GM18951 (cell line): ENCODE measurements around the gene ZNF777.

Experiments used
- POLR2A ChIP-seq: IDR thresholded peaks from 4 replicates; pipeline ENCODE4 v1.6.1; 2011; ENCODE audit warnings: mild to moderate bottlenecking; ENCODE audit not compliant: insufficient read length, insufficient read depth; ENCODE audit errors: extremely low read depth
- in situ Hi-C: fragments of 300-500 bp; cut with MboI; formaldehyde crosslinking; loops from one replicate; pipeline ENCODE4 v1.12.0; 2022; ENCODE audit warnings: low sequenced_read_pairs, mixed read lengths, inconsistent platforms; ENCODE audit not compliant: unreplicated experiment

ZNF777 gene

DNA sequence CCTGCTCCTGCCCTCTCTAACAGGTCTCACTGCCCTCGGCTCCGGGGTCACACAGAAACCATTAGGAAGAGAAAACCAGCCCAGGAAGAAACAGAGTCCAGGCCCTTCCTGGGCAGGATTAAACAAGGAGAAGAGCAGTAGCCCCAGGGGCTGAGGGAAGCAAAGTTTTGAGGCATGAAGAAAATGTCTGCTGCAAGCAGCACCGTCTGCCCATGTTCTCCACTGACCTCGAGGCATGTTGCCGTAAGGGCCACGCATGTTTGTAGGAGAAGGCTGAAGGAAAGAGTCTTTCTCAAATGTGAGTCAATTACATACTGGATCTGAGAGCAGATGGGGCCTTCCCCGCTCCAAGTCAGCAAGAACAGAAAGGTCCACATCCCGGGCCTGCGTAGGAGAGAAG lies 32.5 kb upstream of the ZNF777 start:
- in situ Hi-C loops: no loop called here
- no peak for TF ChIP-seq POLR2A

DNA sequence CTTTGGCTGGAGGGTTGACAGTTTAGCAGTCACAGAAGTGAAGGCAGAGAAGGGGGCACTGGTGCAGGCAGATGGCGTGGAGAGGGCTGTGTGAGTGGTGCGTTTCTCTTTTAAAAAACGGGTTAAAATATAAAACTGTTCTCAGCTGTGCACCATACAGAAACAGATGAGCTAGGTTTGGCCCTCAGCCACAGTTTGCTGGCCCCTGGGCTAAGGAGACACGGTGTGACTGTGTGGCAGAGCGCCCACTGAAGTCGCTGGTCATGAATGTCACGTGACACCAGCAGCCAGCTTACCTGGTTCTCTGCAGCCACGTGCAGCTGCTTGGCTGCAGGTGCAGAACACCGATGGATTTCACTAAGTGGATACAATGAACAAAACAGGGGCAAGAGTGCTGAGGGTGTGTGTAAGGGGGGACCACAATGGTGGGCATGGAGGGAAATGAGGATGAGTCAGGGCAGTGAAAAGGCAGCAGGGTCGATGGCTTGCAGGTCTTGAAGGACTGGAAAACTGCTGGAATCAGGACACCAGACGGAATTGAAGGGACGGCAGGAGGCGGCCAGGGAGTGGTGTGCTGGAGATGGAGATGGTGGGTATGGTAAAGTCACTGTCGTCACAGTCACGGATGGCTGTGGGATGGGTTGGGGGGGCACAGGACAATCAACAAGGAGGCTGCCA lies 29.4 kb upstream of the ZNF777 start:
- in situ Hi-C loops: no loop called here
- TF ChIP-seq POLR2A: no peak

DNA sequence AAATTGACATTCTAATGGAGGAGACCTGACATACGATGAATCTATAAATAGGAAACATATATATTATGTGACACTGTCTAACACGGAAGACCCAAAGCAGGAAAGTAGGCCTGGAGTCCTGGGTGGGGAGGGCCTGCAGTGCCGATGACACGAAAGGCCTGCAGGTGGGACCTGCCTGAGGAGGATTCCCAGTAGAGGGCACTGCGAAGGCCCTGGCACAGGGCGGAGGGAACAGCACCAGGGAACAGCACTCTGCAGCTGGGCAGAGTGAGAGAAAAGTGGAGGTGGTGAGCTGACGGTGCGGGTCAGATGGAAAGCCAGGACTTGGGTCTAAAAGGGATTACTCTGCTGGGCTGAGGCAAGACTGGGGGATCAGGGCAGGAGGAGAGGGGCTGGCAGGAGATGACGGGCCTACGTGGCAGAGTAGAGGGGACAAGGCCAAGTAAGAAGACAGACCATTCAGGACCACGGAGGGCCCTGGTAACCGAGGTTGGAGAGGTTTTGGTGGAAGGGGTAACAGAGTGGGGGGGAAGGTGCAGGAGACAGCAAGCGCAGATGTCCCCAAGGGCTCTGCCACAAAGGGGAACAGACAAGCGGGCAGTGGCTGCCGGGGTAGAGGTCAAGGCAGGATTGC lies 28.6 kb upstream of the ZNF777 start:
- in situ Hi-C loops: no loop called here
- no peak for TF ChIP-seq POLR2A

DNA sequence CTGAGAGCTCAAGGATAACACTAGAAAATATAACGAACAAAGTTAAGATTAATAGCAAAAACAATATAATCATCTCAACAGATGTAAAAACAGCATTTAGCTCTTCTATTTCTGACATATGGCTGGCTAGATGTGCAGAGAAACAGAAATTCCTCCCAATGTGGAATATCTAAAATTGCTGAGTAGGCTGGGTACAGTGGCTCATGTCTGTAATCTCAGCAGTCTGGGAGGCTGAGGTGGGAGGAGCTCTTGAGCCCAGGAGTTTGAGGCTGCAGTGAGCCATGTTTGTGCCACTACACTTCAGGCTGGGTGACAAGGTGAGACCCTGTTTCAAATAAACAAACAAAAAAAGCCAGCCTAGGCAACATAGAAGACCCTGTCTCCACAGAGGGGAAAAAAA lies 18.7 kb upstream of the ZNF777 start:
- in situ Hi-C loops: no loop called here
- TF ChIP-seq POLR2A: no peak

DNA sequence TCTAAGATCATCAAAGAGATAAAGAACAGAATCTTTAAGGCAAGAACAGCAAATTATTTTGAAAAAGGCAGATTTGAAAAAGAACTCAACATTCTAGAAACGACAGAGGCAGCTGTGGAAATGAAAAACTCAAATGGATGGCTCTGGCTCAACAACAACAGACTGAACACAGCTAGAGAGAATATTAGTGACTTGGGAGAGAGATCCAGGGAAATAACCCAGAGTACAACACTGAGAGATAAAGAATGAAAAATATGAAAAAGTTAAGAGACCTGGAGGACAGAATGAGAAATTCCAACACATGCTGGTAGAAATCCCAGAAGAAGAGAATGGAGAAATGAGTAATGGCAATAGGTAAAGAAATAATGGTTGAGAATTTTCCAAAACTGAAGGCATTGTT lies 17.9 kb upstream of the ZNF777 start:
- TF ChIP-seq POLR2A: no peak
- in situ Hi-C loops: no loop called here

DNA sequence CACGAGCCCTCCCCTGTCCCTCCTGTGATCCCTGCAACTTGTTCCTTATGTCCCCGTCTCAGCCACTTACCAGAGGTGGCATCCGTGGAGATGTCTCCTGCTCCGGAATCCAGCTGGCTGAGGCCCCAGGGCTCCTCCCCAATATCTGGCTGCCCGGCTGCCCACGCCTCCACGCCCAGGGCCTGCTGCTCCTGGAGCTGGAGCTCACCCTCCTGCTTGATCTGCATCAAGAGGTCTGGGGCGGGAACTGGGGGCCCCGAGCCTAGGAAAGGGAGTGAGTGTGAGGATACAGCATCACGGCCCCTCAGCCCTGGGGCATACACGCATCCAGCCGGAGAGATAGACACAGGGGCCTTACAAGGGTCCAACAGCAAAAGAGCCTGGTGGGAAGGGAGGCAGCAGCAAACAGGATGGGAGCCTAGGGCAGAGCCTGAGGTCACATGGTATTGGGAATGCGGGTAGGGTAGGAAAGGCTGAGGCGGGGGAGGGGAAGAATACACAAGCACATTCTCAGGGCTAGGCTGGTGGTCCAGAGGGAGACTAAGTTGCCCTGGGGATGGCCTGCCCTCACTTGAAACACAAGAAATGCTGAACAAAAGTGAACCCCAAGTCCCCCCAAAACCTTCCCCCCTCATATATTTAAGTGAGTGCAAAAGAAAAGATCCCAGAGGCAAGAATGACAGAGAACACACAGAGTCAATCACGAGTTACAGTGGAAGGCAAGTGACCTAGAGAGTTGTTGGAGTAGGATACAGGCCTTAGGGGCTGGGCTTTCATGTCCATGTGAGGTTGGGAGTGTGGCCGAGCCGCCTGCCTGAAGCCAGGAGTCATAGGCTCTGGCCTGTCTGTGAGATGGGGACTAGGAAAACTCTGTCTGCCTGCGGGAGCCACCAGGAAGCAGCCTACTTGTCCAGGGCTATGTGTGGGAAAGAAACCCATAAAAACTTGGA lies 16.9 kb upstream of the ZNF777 start:
- TF ChIP-seq POLR2A: no peak
- in situ Hi-C loops: no loop called here

DNA sequence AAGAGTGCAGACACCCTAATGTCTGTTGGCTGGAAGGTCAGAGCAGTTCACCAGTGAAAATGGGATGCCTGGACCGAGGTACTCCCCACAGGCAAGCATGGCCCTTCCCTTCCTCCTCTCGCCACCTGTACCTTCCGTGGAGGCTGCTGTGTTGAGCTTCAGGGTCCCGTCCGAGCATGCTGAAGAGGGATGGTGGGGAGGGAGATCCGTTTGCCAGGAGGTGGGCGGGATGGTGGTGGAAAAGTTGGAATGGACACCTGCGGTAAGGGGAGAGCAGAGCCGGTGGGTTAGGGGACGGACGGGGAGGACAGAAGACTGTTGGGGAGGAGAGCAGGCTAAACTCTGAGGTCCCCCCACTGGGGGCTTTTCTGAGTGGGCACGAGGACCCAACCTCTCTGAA lies 15.9 kb upstream of the ZNF777 start:
- in situ Hi-C loops: no loop called here
- no peak for TF ChIP-seq POLR2A

DNA sequence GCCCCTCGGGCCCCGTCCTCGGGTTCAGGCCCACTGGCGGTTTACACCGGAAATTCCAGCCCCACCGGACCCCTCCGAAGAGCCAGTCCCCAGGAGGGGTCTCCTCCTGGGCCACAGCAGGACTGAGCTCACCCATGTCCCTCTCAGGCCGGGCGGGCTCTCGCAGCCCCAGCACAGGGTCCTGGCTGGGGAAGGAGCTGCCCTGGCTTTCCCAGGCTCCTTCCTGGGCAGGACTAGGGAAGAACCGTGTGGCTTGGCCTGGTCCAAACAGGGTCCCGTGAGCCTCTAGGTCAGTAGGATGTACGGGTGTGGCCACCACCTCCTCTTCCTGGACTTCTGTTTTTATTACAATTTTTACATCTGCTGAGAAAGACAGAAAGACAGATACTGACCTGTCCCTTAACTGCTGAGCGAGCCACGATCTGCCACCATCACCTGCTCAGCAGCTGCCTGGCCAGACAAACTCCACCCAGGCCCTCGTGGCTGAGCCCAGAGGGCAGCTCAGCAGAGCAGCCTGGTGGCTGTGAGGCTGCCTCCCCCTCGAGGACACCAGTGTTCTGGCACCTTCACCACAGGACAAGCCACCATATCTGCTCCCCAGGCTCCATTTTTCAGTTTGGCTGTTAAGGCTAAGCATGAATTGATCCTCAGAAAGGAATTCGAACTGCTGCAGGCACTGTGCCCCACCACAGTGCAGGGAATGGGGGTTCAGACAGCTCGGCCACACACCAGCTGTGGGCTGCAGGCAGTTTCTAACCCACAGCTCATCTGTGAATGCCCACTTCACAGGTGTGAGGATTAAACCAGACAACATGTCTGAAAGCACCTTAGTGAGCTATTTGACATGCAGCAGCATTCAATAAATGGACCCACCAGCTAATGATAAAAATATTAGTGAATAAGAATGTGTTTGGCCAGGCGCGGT lies 14.5 kb upstream of the ZNF777 start:
- TF ChIP-seq POLR2A: no peak

DNA sequence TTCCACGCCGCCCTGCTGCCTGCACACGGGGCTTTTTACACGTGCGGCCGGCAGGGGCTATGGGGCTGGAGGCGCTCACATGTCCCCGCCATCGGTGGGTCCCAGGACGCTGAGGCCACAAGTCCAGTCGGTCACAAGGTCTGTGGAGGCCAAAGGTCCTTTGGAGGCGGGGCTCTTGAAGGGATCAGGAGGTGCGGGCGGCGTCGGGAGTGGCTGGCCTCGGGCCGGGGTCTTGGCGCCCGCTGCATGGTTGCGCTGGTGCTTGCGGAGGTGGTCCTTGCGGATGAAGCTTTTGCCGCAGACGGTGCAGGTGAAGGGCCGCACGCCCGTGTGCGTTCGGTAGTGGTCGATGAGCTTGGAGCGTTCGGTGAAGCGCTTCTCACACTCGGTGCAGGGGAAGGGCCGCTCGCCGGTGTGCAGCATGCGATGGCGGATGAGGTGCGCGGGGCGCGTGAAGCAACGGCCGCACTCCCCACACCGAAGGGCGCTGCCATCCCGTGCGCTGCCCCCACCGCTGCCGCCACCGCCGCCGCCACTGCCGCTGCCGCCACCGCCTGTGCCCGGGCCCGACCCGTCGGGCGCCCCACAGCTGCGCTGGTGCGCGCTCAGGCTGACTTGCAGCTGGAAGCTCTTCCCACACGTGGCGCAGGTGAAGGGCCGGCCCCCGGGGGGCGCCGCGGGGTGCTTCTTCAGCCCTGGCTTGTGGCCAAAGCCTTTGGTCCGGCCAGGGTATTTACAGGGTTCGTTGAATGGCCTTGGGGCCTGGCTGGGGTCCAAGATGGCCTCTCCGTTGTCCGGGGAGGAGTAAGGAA lies 13.7 kb upstream of the ZNF777 start:
- no peak for TF ChIP-seq POLR2A
- in situ Hi-C loops: no loop called here

More for the DNA sequence above, 14.5 kb upstream of the ZNF777 start:
- in situ Hi-C loops: no loop called here

DNA sequence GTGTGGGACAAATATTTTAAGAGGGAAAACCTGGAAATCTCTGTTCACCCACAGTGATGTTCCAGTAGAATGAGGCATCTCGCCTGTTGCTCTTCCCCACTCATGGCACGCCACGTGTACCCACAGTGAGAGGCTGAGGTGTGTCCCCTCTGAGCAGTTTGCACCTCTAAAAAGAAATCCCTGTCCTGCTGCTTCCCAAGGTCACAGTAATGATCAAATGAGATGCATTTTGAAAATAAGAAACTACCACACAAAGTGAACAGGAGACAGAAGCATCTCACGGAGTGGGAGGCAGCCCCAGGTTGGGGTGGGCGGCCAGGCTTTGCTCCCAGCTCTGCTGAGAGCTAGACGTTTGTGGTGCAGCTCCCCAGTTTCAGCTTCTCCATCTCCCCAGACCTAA lies 12.4 kb upstream of the ZNF777 start:
- no peak for TF ChIP-seq POLR2A

DNA sequence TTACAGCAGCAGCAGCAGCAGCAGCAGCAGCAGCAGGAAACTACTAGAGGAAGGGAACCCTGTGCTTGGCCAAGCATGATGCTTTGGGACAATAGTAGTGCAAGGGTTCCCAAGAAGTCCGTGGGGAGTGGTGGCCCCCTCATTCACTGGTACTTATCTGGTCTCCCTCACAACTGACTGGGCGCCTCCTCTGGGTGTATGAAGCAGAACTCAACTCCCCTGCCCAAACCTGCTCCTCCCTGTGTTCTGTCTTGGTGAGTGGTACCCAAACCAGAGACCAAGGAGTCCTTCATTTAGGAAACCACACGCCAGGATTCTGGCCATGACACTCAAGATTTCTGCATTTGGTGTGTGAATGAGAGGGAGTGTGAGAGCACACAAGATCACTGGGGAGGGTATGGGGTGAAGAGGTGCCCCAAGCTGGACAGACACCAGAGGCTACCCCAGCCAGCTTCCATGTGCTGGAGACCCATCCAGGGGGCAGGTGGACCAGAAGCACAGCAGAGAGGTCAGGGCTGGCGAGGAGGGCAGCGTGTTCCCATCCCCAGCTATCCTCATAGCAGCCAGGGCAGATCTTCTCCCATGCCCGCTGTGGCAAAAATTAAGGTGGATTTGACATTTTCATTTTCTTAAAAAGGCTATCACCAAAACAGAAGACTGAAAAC lies 10.6 kb upstream of the ZNF777 start:
- in situ Hi-C loops: no loop called here
- TF ChIP-seq POLR2A: no peak

More for the DNA sequence above, 12.4 kb upstream of the ZNF777 start:
- in situ Hi-C loops: no loop called here

DNA sequence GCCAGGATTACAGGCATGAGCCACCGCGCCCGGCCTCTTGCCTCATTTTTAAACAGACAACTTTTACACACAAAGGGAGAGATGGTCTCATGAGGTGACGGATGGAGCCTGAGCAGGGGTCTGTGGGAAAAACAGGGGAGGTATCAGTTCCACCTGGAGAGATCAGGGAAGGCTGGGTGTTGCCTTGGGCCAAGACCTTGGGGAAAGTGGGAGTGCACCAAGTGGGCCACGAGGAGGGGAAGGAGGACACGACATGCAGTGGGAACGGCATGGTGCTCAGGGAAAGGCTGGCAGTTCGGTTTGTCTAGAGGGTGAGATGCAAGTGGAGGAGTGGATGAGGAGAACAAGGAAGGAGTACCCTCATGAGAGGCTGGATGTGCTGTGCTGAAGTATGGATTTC lies 8.9 kb upstream of the ZNF777 start:
- in situ Hi-C loops: no loop called here
- TF ChIP-seq POLR2A: no peak

DNA sequence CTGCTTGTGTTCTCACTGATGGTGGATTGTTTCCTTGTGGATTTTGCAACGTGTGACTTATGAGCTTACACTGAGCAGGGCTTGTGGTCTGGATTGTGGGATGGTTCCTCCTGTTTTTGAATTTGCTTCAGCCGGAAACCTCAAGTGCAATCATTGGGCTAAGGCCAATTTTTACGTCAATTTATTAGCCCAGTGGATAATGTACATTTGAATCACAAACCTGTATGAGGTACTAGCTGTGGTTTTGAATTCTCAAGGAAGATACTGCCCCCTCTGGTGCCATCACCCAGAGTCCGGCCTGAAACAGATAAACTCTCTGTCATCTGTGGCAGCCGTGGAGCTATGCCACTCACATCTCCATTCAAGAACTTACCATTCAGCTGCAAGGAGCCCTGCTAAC lies 7.3 kb upstream of the ZNF777 start:
- TF ChIP-seq POLR2A: no peak
- in situ Hi-C loops: no loop called here
